DND-41 (cell line): Measurements from ENCODE around the gene MGAT5B.
"Not testable (repeated sequence)": the region's sequence is repeated elsewhere in the genome, so short reads cannot be mapped to it uniquely, and the experiment has no call there.

Experiments
- ATAC-seq: fragments of 200-7000 bp; cut with Tn5 transposase; 3 replicates; pipeline ENCODE4 v1.9.1; 2021; ENCODE audit warnings: low read depth; ENCODE audit not compliant: insufficient read depth
- DNase-seq: peaks from one replicate; pipeline ENCODE4 v3.0.0-alpha.2; 2020
- H2AFZ ChIP-seq: 2 replicates; pipeline ENCODE4 v1.6.0; 2012; ENCODE audit warnings: low read depth, low read length
- H3K27ac ChIP-seq: 2 replicates; pipeline ENCODE4 v1.5.1; 2012; ENCODE audit warnings: low read length, inconsistent platforms
- H3K27me3 ChIP-seq: fragments of 200-600 bp; sonication (generic); 2 replicates; pipeline ENCODE4 v1.6.0; 2012; ENCODE audit warnings: low read length, mild to moderate bottlenecking, inconsistent platforms; ENCODE audit not compliant: insufficient read depth, poor library complexity
- H3K36me3 ChIP-seq: 2 replicates; pipeline ENCODE4 v1.5.1; 2012; ENCODE audit warnings: low read length, inconsistent platforms; ENCODE audit not compliant: insufficient read depth
- H3K4me1 ChIP-seq: 2 replicates; pipeline ENCODE4 v1.5.1; 2012; ENCODE audit warnings: mild to moderate bottlenecking, low read length; ENCODE audit not compliant: insufficient read depth
- H3K4me2 ChIP-seq: 2 replicates; pipeline ENCODE4 v1.6.0; 2012; ENCODE audit warnings: mild to moderate bottlenecking, moderate library complexity, low read length, inconsistent platforms; ENCODE audit not compliant: insufficient read depth
- H3K4me3 ChIP-seq, 2 experiments: fragments of 200-600 bp in 1 of 2; shearing (Covaris generic) in 1 of 2; 2 replicates each; pipeline ENCODE4 v1.5.1; 2012 to 2016; ENCODE audit warnings: inconsistent platforms in 2 of 2, low read length in 2 of 2, mild to moderate bottlenecking in 2 of 2, low read depth in 1 of 2, moderate library complexity in 1 of 2
- H3K79me2 ChIP-seq: 2 replicates; pipeline ENCODE4 v1.6.0; 2012; ENCODE audit warnings: low read length, inconsistent platforms; ENCODE audit not compliant: insufficient read depth
- H3K9ac ChIP-seq: 2 replicates; pipeline ENCODE4 v1.6.0; 2012; ENCODE audit warnings: low read depth, mild to moderate bottlenecking, inconsistent platforms, low read length, moderate library complexity
- H3K9me3 ChIP-seq: 2 replicates; pipeline ENCODE4 v1.5.1; 2012; ENCODE audit warnings: low read length, moderate library complexity, mild to moderate bottlenecking, inconsistent platforms; ENCODE audit not compliant: insufficient read depth, severe bottlenecking
- H4K20me1 ChIP-seq: 2 replicates; pipeline ENCODE4 v1.6.0; 2012; ENCODE audit warnings: low read length; ENCODE audit not compliant: insufficient read depth
- EZH2 ChIP-seq: IDR thresholded peaks from 3 replicates; pipeline ENCODE4 v1.6.1; 2012; ENCODE audit warnings: borderline replicate concordance, low read depth, mild to moderate bottlenecking, moderate library complexity, low read length, inconsistent platforms; ENCODE audit not compliant: severe bottlenecking
- TF ChIP-seq, protein P1 (sequence below): IDR thresholded peaks from 2 replicates; pipeline ENCODE4 v1.5.1; 2012; ENCODE audit warnings: borderline replicate concordance, low read length, moderate library complexity, mild to moderate bottlenecking; ENCODE audit not compliant: poor library complexity, severe bottlenecking; ENCODE audit errors: extremely low read depth

MGAT5B gene

DNA sequence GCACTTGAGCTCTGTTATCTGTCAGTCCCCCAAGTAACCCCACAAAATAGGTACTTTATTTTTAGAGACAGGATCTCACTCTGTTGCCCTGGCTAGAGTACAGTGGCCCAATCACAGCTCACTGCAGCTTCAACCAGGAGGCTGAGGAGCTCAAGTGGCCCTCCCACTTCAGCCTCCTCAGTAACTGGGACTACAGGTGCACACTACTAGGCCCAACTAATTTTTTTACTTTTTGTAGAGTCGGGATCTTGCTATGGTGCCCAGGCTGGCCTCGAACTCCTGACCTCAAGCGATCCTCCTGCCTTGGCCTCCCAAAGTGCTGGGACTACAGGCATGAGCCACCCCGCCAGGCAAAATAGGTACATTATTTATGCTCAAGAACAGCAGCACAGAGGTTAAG lies 99.6 kb downstream of the MGAT5B start:
- no peak for ATAC-seq
- no peak overlapping the region for H3K4me2 ChIP-seq
- TF ChIP-seq EZH2: no peak
- TF ChIP-seq, protein P1, sequence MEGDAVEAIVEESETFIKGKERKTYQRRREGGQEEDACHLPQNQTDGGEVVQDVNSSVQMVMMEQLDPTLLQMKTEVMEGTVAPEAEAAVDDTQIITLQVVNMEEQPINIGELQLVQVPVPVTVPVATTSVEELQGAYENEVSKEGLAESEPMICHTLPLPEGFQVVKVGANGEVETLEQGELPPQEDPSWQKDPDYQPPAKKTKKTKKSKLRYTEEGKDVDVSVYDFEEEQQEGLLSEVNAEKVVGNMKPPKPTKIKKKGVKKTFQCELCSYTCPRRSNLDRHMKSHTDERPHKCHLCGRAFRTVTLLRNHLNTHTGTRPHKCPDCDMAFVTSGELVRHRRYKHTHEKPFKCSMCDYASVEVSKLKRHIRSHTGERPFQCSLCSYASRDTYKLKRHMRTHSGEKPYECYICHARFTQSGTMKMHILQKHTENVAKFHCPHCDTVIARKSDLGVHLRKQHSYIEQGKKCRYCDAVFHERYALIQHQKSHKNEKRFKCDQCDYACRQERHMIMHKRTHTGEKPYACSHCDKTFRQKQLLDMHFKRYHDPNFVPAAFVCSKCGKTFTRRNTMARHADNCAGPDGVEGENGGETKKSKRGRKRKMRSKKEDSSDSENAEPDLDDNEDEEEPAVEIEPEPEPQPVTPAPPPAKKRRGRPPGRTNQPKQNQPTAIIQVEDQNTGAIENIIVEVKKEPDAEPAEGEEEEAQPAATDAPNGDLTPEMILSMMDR: no peak
- H4K20me1 ChIP-seq: no peaks in the 10 kb centered on the region
- no peaks in the 10 kb centered on the region for H3K9me3 ChIP-seq
- H2AFZ ChIP-seq: no peak overlapping the region
- no peak overlapping the region for H3K4me3 ChIP-seq
- H3K79me2 ChIP-seq: no peaks in the 10 kb centered on the region
- peaks cover 24% of the 10 kb centered on the region for H3K27me3 ChIP-seq
- no peaks in the 10 kb centered on the region for H3K36me3 ChIP-seq
- DNase-seq: no peak
- no peak overlapping the region for H3K9ac ChIP-seq
- no peak overlapping the region for H3K27ac ChIP-seq
- peaks cover 19% of the 10 kb centered on the region for H3K4me1 ChIP-seq

DNA sequence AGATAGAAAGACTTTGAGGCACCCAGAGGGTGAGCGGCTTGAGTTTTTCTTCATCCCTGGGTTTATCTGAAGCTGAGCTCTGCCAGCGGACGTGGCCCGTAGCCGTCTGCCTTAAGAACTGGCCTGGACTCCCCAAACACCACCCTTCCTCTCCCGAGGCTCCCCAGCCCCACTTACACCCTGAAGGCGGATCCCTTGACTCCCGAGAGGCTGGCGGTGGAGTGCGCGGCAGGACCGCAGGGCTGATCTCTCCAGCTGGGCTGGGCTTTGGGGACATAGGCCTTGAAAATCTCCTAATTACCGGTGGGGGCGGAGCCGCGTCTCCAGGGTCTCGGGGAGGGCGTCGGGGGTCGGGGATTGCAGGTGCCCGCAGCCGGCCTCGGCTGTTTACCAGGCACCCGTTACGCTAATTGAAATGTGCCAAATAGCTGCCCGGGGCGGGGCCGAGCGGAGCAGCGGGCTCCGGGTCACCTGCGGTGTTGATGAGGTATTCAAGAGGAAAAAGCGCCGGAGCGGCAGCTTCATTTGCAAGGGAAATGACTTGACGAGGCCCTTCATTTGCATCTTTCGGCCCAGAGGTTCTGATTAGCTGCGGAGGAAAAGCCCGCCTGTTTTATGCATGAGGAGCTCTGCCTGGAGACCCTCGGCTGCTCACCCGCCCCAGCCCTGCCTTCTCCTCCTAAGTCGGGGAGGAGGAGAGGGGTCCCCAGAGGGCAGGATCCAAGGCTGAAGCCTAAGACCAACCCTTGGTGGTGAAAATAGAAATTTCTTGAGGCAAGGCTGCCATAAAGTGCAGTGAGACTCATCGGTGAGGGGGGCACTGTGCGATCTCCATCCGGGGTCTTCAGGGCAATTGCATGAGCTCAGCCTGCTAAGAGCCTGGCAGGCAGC lies 100.7 kb downstream of the MGAT5B start:
- Histone ChIP-seq H3K4me3 (0 out of 4 replicates have a peak overlapping the region, but pooled peaks of 1 of the 2 experiments have one; percentile 43), H3K36me3 (no peaks in the 10 kb centered on the region), H3K79me2 (no peaks in the 10 kb centered on the region), H3K27me3 (peaks cover 24% of the 10 kb centered on the region), H3K9me3 (no peaks in the 10 kb centered on the region), H3K27ac (no peak overlapping the region), H2AFZ (0 out of 2 replicates have a peak overlapping the region, but pooled peaks have one; percentile 41), H3K4me2 (peak overlapping the region; percentile 59), H4K20me1 (no peaks in the 10 kb centered on the region), H3K4me1 (peaks cover 19% of the 10 kb centered on the region), H3K9ac (peak overlapping the region; percentile 39; the same call in 1 of the 2 replicates)
- TF ChIP-seq EZH2: no peak
- TF ChIP-seq, protein P1: peak; percentile 15
- DNase-seq (peak; percentile 58), ATAC-seq (peak; percentile 87)

DNA sequence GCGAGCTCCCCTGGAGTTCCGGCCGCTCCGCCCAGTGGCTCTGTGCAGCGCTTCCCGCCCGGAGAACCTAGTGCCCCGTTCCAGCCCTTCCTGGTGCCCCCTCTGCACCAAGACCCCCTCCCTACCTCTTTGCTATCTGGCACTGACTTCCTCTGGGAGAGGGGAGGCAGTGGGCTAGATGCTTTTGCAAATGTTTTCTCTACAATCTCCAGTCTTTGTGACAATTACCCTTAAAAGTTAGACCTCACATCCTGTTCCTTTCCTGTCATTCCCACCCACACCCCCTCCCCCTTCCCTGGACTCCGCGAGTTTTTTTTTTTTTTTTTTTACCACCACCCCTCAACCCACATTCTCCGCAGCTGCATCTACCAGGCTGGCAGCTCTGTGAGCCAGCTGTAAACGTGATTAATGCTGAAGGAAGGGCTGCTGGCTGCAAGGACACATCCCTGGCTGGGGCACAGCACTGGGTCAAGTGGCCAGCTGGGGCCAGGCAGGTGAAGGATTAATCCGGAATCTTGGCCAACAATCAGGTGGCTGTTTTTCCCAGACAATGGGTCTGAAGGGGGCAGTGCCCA lies 101.5 kb downstream of the MGAT5B start:
- no peak overlapping the region for H3K27ac ChIP-seq
- peak; percentile 32 for DNase-seq

DNA sequence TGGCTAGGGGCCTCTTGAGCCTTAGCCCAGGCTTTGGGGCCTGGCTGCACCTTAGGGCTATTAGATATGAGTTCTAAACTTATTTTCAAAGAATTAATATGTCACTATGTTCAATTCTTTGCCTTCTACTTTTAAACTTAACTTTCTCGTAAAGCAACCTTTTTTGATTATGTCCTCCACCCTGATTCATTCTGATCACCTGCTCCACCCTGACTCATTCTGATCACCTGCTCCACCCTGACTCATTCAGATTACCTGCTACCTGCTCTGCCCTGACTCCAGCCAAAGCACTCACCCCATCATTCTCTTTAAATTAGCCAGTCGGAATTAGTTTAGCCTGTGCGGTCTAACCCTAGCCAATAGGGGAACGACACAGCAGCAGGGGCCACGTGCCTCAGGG lies 102.0 kb downstream of the MGAT5B start:
- Histone ChIP-seq H3K4me2 (peak overlapping the region; percentile 59), H3K27me3 (peaks cover 24% of the 10 kb centered on the region), H3K9ac (peak overlapping the region; percentile 39; the same call in 1 of the 2 replicates), H3K4me3 (peak overlapping the region in 1 of 2 experiments; percentile 43; a peak in 2 of 4 replicates), H3K4me1 (peaks cover 19% of the 10 kb centered on the region)
- H3K9me3 ChIP-seq, H2AFZ ChIP-seq, H3K27ac ChIP-seq, DNase-seq, H3K79me2 ChIP-seq, H3K36me3 ChIP-seq, H4K20me1 ChIP-seq, ATAC-seq: not testable (repeated sequence)

More for the DNA sequence above, 101.5 kb downstream of the MGAT5B start:
- H4K20me1 ChIP-seq: no peaks in the 10 kb centered on the region
- H3K9me3 ChIP-seq: peaks cover 2% of the 10 kb centered on the region
- H3K4me1 ChIP-seq: peaks cover 19% of the 10 kb centered on the region
- 0 out of 2 replicates have a peak overlapping the region, but pooled peaks have one; percentile 41 for H2AFZ ChIP-seq
- TF ChIP-seq, protein P1: no peak
- TF ChIP-seq EZH2: peak; percentile 55
- H3K79me2 ChIP-seq: no peaks in the 10 kb centered on the region
- H3K4me3 ChIP-seq: peak overlapping the region in 1 of 2 experiments; percentile 43; a peak in 2 of 4 replicates
- peak overlapping the region; percentile 39; the same call in 1 of the 2 replicates for H3K9ac ChIP-seq
- peak overlapping the region; percentile 59 for H3K4me2 ChIP-seq
- H3K36me3 ChIP-seq: no peaks in the 10 kb centered on the region
- ATAC-seq: peak; percentile 52
- peaks cover 24% of the 10 kb centered on the region for H3K27me3 ChIP-seq
